ENCODE results near the gene HCN2.

GRCh38 chr19:638906-639252 lies 49.2 kb downstream of the HCN2 start:
- no peak for TF ChIP-seq CTCF (IDR thresholded peaks at IDR 0.05)
- TF ChIP-seq POLR2A (IDR thresholded peaks at IDR 0.05) = no peak
- TF ChIP-seq POLR2AphosphoS5 (IDR thresholded peaks at IDR 0.05; ENCODE audit: insufficient read depth in 1 of 2, low read depth in 1 of 2) = no peak

All from vagina (tissue), 2 donors.